ENCODE data around the gene CCDC137. TPM values are rescaled to one million over a fixed set of nuclear protein-coding genes. Genes with fewer than 3 reads are reported as not detected.

Gene CCDC137
- total and polyA plus RNA-seq, 2 experiments from 2014 or later, result 11.7 to 22.8 TPM

GRCh38 chr17:81636505-81637288 lies 29.8 kb upstream of the CCDC137 start, which contains the start of the genes NPLOC4 and TSPAN10:
Gene NPLOC4, minus strand, starts transcription at chr17:81637112. Its CDS starts 182 bp downstream, at chr17:81636930.
Gene TSPAN10, plus strand, starts transcription at chr17:81637196. Its CDS starts 5,217 bp downstream, at chr17:81642413.
- no peaks in the 10 kb centered on the region for H3F3A ChIP-seq (ENCODE audit: insufficient read depth)
- peaks cover 7% of the 10 kb centered on the region; the same call in 1 of the 2 replicates for H4K20me1 ChIP-seq (ENCODE audit: insufficient read depth)
- no peaks in the 10 kb centered on the region for H3K9me2 ChIP-seq (ENCODE audit: insufficient read depth)
- peak within 1 kb of the TSS; percentile 89 for H3K27ac ChIP-seq
- H3K79me2 ChIP-seq (ENCODE audit: insufficient read depth), result peaks cover 50% of the 10 kb centered on the region
- H3K36me3 ChIP-seq (ENCODE audit: low read depth), result peaks cover under 1% of the 10 kb centered on the region; the same call in 1 of the 2 replicates
- peak within 1 kb of the TSS; percentile 94 for H3K9ac ChIP-seq
- H3K4me2 ChIP-seq (ENCODE audit: unreplicated experiment), result peak within 1 kb of the TSS; percentile 89
- TF ChIP-seq EZH2phosphoT487 (IDR thresholded peaks at IDR 0.05; ENCODE audit: insufficient read depth, low read depth) (no peak), EZH2 (IDR thresholded peaks at IDR 0.05; ENCODE audit: insufficient read depth, poor library complexity, severe bottlenecking) (no peak)
- DNase-seq, result peak; percentile 93
- H2AFZ ChIP-seq, result peak within 1 kb of the TSS; percentile 95
- in situ Hi-C loops (cut with MboI), result no loop called here
- H3K4me1 ChIP-seq (ENCODE audit: insufficient read depth), result peaks cover 20% of the 10 kb centered on the region
- 1 to 2% methylated on average over 30 to 73 of the region's 77 CpGs for WGBS, 2 experiments (ENCODE audit: low coverage in 1 of 2, low lambda C conversion rate in 2 of 2, missing lambda C conversion rate in 2 of 2)
- no peaks in the 10 kb centered on the region for H3K9me3 ChIP-seq (ENCODE audit: low read depth)
- H3K4me3 ChIP-seq, result peak within 1 kb of the TSS; percentile 90
- H3K27me3 ChIP-seq (replicated peaks; ENCODE audit: insufficient read depth), result no peaks in the 10 kb centered on the region

DNA sequence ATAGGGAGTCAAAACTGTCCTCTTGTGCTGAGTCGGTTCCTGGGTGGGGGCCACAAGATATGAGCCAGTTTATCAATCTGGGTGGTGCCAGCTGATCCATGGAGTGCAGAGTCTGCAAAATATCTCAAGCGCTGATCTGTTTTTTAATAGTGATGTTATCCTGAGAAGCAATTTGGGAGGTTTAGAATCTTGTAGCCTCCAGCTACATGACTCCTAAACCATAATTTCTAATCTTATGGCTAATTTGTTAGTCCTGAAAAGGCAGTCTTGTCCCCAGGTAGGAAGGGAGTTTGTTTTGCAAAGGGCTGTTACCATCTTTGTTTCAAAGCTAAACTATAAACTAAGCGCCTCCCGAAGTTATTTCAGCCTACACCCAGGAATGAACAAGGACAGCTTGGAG lies 27.9 kb upstream of the CCDC137 start:
- Histone ChIP-seq H3K27me3 (replicated peaks; ENCODE audit: insufficient read depth) (no peaks in the 10 kb centered on the region), H3K36me3 (ENCODE audit: low read depth) (no peaks in the 10 kb centered on the region), H3K79me2 (ENCODE audit: insufficient read depth) (peaks cover 30% of the 10 kb centered on the region), H2AFZ (no peak overlapping the region), H3K9me2 (ENCODE audit: insufficient read depth) (no peaks in the 10 kb centered on the region), H3K4me1 (ENCODE audit: insufficient read depth) (peaks cover 29% of the 10 kb centered on the region), H3K9ac (no peak overlapping the region), H3K4me2 (ENCODE audit: unreplicated experiment) (no peak overlapping the region), H4K20me1 (ENCODE audit: insufficient read depth) (peaks cover 4% of the 10 kb centered on the region; the same call in 1 of the 2 replicates), H3K4me3 (no peak overlapping the region), H3K9me3 (ENCODE audit: low read depth) (no peaks in the 10 kb centered on the region), H3K27ac (no peak overlapping the region), H3F3A (ENCODE audit: insufficient read depth) (no peaks in the 10 kb centered on the region)
- in situ Hi-C loops (cut with MboI), result no loop called here
- DNase-seq, result no peak
- TF ChIP-seq EZH2 (IDR thresholded peaks at IDR 0.05; ENCODE audit: insufficient read depth, poor library complexity, severe bottlenecking) (no peak), EZH2phosphoT487 (IDR thresholded peaks at IDR 0.05; ENCODE audit: insufficient read depth, low read depth) (no peak)
- 95 to 98% methylated on average over 4 of the region's 4 CpGs for WGBS, 2 experiments (ENCODE audit: low coverage in 1 of 2, low lambda C conversion rate in 2 of 2, missing lambda C conversion rate in 2 of 2)

- Histone ChIP-seq H3K36me3 (ENCODE audit: low read depth) (no peaks in the 10 kb centered on the region), H3K27me3 (replicated peaks; ENCODE audit: insufficient read depth) (no peaks in the 10 kb centered on the region), H3K4me1 (ENCODE audit: insufficient read depth) (peaks cover 20% of the 10 kb centered on the region), H3K9ac (no peak overlapping the region), H3K9me3 (ENCODE audit: low read depth) (no peaks in the 10 kb centered on the region), H3K79me2 (ENCODE audit: insufficient read depth) (peaks cover 16% of the 10 kb centered on the region), H3K9me2 (ENCODE audit: insufficient read depth) (no peaks in the 10 kb centered on the region), H4K20me1 (ENCODE audit: insufficient read depth) (0 out of 2 replicates have a peak, but pooled peaks cover 4% of the 10 kb centered on the region), H3K27ac (no peak overlapping the region), H3K4me2 (ENCODE audit: unreplicated experiment) (no peak overlapping the region), H3F3A (ENCODE audit: insufficient read depth) (no peaks in the 10 kb centered on the region), H3K4me3 (no peak overlapping the region), H2AFZ (no peak overlapping the region)
- WGBS, 2 experiments (ENCODE audit: low coverage in 1 of 2, low lambda C conversion rate in 2 of 2, missing lambda C conversion rate in 2 of 2), result 81% methylated on average over 9 of the region's 9 CpGs
- in situ Hi-C loops (cut with MboI), result no loop called here
- no peak for DNase-seq
- TF ChIP-seq EZH2phosphoT487 (IDR thresholded peaks at IDR 0.05; ENCODE audit: insufficient read depth, low read depth), result no peak
- TF ChIP-seq EZH2 (IDR thresholded peaks at IDR 0.05; ENCODE audit: insufficient read depth, poor library complexity, severe bottlenecking), result no peak
Observed at GRCh38 chr17:81640011-81640410, 26.5 kb upstream of the CCDC137 start.

GRCh38 chr17:81641825-81642489 lies 24.6 kb upstream of the CCDC137 start:
- Histone ChIP-seq H2AFZ (peak overlapping the region; percentile 73), H3K27me3 (replicated peaks; ENCODE audit: insufficient read depth) (no peaks in the 10 kb centered on the region), H4K20me1 (ENCODE audit: insufficient read depth) (no peaks in the 10 kb centered on the region), H3K4me3 (peak overlapping the region; percentile 5; the same call in 1 of the 2 replicates), H3K79me2 (ENCODE audit: insufficient read depth) (no peaks in the 10 kb centered on the region), H3K4me1 (ENCODE audit: insufficient read depth) (peaks cover 12% of the 10 kb centered on the region), H3F3A (ENCODE audit: insufficient read depth) (no peaks in the 10 kb centered on the region), H3K9me2 (ENCODE audit: insufficient read depth) (no peaks in the 10 kb centered on the region), H3K27ac (peak overlapping the region; percentile 73), H3K9me3 (ENCODE audit: low read depth) (no peaks in the 10 kb centered on the region), H3K4me2 (ENCODE audit: unreplicated experiment) (peak overlapping the region; percentile 36), H3K9ac (peak overlapping the region; percentile 76), H3K36me3 (ENCODE audit: low read depth) (no peaks in the 10 kb centered on the region)
- in situ Hi-C loops (cut with MboI), result no loop called here
- 54 to 57% methylated on average over 17 of the region's 17 CpGs for WGBS, 2 experiments (ENCODE audit: low coverage in 1 of 2, low lambda C conversion rate in 2 of 2, missing lambda C conversion rate in 2 of 2)
- peak; percentile 93 for DNase-seq
- TF ChIP-seq EZH2 (IDR thresholded peaks at IDR 0.05; ENCODE audit: insufficient read depth, poor library complexity, severe bottlenecking), result no peak
- no peak for TF ChIP-seq EZH2phosphoT487 (IDR thresholded peaks at IDR 0.05; ENCODE audit: insufficient read depth, low read depth)
